ENCODE results near the gene ZNF831.

ZNF831 gene

DNA sequence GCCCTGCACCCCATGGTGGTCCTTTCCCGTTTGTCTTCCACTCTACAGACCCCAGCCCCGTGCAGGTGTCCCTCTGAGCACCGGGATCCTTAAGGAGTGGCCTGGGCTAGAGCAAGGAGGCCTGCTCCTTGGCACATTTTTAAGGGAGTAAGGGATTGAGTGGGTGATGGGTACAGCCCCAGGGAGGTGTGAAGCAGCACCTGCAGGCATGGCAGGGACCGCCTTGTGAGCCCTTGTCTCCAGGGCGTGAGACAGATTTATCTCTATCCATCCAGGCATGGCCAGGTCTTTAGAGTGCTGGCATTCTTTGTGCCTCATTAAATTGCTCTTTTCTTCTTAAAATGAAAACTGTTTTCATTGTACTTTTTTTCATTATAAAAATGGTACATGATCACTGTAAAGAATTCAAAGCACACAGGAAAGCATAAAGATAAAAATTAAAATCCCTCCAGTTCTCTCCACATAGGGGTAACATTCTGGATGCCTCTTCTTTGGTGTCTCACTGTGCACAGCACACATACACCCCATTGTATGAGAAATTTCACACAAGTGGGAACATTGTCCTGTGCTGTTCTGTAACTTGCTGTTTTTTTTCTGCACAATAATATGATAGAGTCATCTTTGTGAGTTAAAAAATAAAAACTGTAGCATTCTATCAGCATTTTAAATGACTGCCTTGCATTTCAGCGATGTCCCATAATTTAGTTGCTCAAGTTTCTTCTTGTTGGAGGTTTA lies 31.9 kb upstream of the ZNF831 start:
- Mint-ChIP-seq H3K27ac (no peak overlapping the region), H3K4me1 (peaks cover 18% of the 10 kb centered on the region), H3K4me3 (no peak overlapping the region), H3K36me3 (ENCODE audit: low read depth) (no peaks in the 10 kb centered on the region), H3K9me3 (no peaks in the 10 kb centered on the region), H3K27me3 (no peaks in the 10 kb centered on the region)
- DNase-seq (no peak), ATAC-seq (no peak)

DNA sequence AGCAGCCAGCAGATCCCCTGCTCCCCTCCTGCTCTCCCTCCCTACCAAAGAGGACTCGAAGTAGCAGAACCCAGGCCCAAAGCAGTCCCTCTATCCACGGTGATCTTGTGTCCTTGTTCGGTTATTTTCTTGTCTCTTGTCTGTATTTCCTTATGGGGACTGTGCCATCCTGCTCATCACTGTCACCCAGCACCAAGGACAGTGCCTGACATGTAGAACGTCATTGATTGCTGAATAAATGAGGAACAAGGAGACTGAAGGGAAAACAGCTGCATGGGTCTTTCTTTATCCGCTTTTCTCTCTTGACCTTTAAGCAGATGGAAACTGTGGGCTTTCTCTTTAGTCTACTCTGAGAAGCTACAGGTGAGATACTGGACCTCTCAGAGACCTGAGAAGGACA lies 29.4 kb upstream of the ZNF831 start:
- DNase-seq = no peak
- Mint-ChIP-seq H3K27ac (no peak overlapping the region), H3K4me1 (peaks cover 14% of the 10 kb centered on the region), H3K4me3 (no peak overlapping the region), H3K27me3 (no peaks in the 10 kb centered on the region), H3K36me3 (ENCODE audit: low read depth) (no peaks in the 10 kb centered on the region), H3K9me3 (no peaks in the 10 kb centered on the region)
- no peak for ATAC-seq

DNA sequence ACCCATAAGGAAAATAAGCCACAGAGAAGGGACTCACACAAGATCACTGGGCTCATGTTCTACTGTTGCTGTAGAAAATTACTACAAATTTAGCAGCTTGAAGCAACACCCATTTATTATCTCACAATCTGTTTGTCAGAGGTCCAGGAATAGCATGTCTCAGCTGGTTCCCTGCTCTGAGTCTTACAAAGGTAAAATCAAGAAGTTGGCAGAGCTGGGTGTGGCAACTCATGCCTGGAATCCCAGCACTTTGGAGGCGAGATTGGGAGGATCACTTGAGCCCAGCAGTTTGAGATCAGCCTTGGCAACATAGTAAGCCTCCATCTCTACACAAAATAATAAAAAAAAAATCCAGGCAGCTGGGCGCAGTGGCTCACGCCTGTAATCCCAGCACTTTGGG lies 28.5 kb upstream of the ZNF831 start:
- no peak for DNase-seq

DNA sequence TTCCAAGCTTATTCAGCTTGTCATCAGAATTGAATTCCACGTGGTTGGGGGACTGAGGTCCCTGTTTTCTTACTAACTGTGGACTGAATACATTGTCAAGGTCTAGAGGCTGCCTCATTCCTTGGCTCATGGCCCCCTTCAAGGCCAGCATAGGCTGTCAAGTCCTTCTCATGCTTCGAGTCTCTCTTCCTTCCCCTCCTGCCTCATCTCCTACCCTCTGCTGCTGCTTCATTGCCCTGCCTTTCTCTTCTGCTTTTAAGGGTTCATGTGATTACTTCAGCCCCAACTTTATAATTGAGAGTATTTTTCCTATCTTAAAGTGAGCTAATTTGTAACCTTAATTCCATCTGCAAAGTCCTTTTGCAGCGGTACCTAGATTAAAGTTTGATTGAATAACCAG lies 27.6 kb upstream of the ZNF831 start:
- DNase-seq (no peak), ATAC-seq (no peak)
- Mint-ChIP-seq H3K4me1 (peaks cover 23% of the 10 kb centered on the region), H3K4me3 (no peak overlapping the region), H3K9me3 (no peaks in the 10 kb centered on the region), H3K27ac (no peak overlapping the region), H3K36me3 (ENCODE audit: low read depth) (no peaks in the 10 kb centered on the region), H3K27me3 (no peaks in the 10 kb centered on the region)

More for the DNA sequence above, 28.5 kb upstream of the ZNF831 start:
- Mint-ChIP-seq H3K27ac (no peak overlapping the region), H3K36me3 (ENCODE audit: low read depth) (no peaks in the 10 kb centered on the region), H3K9me3 (no peaks in the 10 kb centered on the region), H3K27me3 (no peaks in the 10 kb centered on the region), H3K4me1 (peaks cover 21% of the 10 kb centered on the region), H3K4me3 (no peak overlapping the region)
- ATAC-seq = no peak

DNA sequence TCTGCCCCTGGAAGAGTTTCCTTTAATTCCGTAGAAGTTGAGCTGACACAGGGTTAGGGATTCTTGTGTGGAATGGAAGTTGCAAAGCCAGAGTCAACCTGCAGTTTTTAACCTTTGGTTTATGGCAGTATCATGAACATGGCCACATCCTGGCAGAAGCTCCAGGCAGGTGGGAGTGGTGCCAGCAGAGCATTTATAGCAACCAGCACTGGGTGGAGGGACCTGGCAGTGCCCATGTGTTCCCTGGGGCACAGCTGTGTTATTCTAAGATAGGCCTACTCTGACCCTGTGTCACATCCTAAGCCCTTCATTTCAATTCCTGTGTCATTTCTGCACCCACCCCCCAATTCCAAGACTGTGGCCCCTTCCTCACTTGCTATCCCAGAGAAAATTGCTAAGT lies 26.1 kb upstream of the ZNF831 start:
- Mint-ChIP-seq H3K9me3 (no peaks in the 10 kb centered on the region), H3K4me1 (peaks cover 23% of the 10 kb centered on the region)
- DNase-seq = no peak

DNA sequence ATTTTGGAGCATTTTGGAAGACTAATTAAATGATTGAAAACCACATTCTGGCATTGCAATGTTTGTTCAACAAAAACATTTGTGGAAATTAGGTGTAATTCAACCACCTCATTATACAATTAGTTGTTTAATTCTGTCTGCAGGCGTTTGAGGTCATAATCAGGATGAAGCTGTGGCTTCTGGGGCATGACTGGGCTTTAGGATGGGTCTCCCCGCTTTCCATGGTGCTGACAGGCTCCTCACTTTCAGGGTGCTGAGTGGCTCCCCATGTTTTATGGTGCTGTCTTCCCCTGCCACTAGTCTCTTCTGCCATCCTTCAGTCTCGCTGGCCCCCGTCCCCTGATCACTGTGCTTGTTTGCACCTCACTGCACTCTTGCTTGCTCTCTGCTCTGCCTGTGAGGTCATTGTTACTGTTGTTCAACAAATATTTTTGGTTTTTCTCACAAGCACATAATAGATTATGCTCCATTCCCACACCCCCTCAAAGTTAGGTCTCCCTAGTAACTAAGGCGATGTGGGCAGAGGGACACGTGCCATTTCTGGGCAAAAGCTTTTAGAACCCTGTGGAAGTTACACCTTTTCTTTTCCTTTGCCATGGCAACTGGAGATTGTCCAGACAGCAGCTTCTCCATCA lies 25.4 kb upstream of the ZNF831 start:
- no peak for DNase-seq
- peaks cover 23% of the 10 kb centered on the region for H3K4me1 Mint-ChIP-seq
- no peak overlapping the region for H3K27ac Mint-ChIP-seq
- no peak overlapping the region for H3K4me3 Mint-ChIP-seq
- H3K27me3 Mint-ChIP-seq = no peaks in the 10 kb centered on the region
- no peaks in the 10 kb centered on the region for H3K36me3 Mint-ChIP-seq (ENCODE audit: low read depth)
- ATAC-seq = no peak
- H3K9me3 Mint-ChIP-seq = no peaks in the 10 kb centered on the region

More for the DNA sequence above, 26.1 kb upstream of the ZNF831 start:
- ATAC-seq = no peak
- H3K4me3 Mint-ChIP-seq = no peak overlapping the region
- no peaks in the 10 kb centered on the region for H3K27me3 Mint-ChIP-seq
- no peak overlapping the region for H3K27ac Mint-ChIP-seq
- H3K36me3 Mint-ChIP-seq (ENCODE audit: low read depth) = no peaks in the 10 kb centered on the region

DNA sequence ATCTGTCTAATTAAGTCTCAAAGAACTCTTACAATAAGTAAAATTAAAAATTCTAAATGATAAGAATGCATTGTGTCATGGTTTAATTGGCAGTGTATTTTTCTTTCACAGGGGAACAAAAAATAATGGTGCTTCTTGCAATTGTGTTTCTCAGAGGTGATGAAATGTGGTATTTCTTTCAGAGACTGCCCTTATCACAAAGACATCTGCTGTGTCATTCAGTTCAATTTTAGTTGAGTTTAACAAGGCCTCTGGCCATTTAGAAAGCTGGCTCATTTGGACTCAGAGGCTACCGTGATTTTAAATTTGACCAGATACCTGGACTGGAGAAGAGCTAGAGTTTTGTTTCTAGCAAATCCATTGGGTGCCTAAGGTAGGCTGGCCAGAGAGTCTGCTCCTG lies 23.6 kb upstream of the ZNF831 start:
- ATAC-seq (no peak), DNase-seq (no peak)
- Mint-ChIP-seq H3K36me3 (ENCODE audit: low read depth) (no peaks in the 10 kb centered on the region), H3K27ac (no peak overlapping the region), H3K4me1 (peaks cover 41% of the 10 kb centered on the region), H3K27me3 (no peaks in the 10 kb centered on the region), H3K9me3 (no peaks in the 10 kb centered on the region), H3K4me3 (no peak overlapping the region)

DNA sequence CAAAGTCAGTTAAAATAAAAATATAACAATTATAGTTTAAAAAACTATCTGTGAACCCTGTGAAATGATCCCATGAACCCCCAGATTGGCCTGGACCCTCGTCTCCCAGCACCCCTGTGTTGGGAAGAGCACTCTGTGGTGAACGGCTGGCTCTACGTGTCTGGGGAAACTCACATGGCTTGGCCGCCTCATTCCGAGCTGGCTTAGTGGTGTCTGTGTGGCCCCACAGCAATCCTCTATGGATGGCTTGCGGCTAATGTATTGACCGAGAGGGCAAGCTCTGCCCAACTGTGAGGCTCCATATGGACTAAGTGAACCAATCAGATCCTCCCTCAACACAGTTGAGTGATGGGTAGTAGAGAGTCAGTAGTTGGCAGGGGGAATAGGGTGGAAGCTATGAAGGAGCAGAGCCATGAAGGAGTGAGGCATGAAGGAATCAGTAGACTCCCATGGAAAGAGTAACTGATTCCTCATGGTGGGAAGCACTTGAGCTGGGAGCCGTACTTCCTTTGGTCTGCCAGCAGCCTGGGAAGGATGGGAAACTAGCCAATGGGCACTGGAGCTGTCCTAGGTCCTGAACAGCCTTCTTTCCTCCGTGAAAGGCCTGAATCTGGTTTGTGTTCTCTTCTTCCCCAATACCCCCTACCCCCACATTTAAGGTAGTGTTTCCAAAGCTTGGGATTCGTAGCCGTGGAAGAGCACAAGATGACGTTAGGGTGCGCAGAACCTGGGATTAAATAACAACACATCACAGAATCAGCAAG lies 21.6 kb upstream of the ZNF831 start:
- no peak overlapping the region for H3K4me3 Mint-ChIP-seq
- H3K27ac Mint-ChIP-seq = no peak overlapping the region
- H3K36me3 Mint-ChIP-seq (ENCODE audit: low read depth) = no peaks in the 10 kb centered on the region
- no peaks in the 10 kb centered on the region for H3K9me3 Mint-ChIP-seq
- H3K27me3 Mint-ChIP-seq = no peaks in the 10 kb centered on the region
- ATAC-seq = no peak
- DNase-seq = no peak
- peaks cover 57% of the 10 kb centered on the region for H3K4me1 Mint-ChIP-seq

DNA sequence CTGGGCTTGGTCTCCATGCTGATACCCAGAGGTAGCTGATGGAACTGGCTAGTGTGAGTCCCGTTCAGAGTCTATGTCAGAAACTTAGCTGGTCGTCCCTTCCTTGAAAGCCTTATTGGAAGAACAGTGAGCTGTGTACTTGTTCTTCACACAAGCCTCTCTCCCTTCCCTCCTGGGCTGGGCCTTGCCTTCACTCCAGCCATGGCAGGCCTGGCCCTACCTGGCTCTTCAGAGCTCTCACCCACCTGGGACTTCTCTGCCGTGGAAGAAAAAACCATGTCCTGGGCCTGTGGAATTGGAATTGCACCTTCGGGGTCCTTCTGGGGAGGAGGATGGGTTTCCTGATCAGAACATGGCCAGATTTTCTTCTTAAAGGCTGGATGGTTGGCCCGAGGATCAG lies 20.3 kb upstream of the ZNF831 start:
- Mint-ChIP-seq H3K9me3 (no peaks in the 10 kb centered on the region), H3K27me3 (no peaks in the 10 kb centered on the region), H3K27ac (no peak overlapping the region), H3K36me3 (ENCODE audit: low read depth) (peaks cover 9% of the 10 kb centered on the region), H3K4me3 (no peak overlapping the region), H3K4me1 (peaks cover 66% of the 10 kb centered on the region)
- ATAC-seq (no peak), DNase-seq (no peak)

DNA sequence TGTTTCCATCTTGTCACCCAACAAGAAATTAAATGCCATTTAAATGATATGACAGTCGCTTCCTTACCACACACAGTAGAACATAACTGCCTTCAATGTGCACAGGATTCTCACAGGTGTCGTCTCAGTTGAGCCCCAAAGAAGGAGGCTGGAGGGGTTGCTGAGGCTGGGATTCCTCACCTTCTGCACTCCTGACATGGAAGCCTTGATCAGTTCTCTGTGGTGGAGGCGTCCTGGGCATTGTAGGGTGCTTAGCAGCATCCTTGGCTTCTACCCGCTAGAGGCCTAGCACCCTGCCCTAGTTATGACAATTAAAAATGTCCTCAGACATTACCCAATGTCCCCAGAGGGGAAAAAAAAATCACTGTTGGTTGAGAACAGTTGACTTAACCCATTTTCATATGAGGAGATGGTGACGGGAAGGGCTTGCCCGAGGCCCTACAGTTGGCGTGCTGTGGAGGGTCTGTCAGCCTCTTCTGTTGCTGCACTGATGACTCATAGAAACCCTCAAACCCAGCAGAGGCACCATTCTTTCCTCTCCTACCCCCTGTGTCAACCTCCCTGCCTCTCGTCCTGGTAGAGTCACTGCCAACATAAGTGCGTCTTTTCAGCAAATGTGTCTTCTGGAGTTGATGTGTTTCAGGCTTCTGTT lies 19.3 kb upstream of the ZNF831 start:
- H3K4me3 Mint-ChIP-seq = peak overlapping the region; percentile 83

DNA sequence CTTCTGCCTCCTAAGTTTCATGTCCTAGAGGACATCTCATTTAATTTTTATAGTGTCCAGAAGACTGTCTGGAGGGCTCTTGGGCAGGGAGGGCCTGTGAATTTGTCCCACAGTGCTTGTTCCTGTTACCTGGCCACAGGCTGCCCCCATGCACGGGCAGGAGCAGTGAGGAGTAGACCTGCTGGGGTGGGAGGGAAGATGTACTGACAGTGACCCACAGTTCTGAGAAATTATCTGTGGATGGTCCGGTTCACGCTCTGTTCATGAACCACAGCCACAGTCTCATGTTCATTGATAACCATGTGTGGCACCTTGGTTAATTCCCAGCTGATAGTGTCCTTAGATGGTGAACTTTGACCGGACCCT lies 18.8 kb upstream of the ZNF831 start:
- no peaks in the 10 kb centered on the region for H3K9me3 Mint-ChIP-seq
- ATAC-seq (peak; percentile 4), DNase-seq (no peak)
- peak overlapping the region; percentile 90 for H3K27ac Mint-ChIP-seq
- peaks cover 13% of the 10 kb centered on the region for H3K36me3 Mint-ChIP-seq (ENCODE audit: low read depth)
- H3K4me1 Mint-ChIP-seq = peaks cover 71% of the 10 kb centered on the region
- peak overlapping the region; percentile 83 for H3K4me3 Mint-ChIP-seq
- no peaks in the 10 kb centered on the region for H3K27me3 Mint-ChIP-seq

More for the DNA sequence above, 19.3 kb upstream of the ZNF831 start:
- Mint-ChIP-seq H3K27me3 (no peaks in the 10 kb centered on the region), H3K27ac (peak overlapping the region; percentile 90), H3K9me3 (no peaks in the 10 kb centered on the region), H3K4me1 (peaks cover 70% of the 10 kb centered on the region), H3K36me3 (ENCODE audit: low read depth) (peaks cover 13% of the 10 kb centered on the region)
- ATAC-seq = peak; percentile 96
- DNase-seq = peak; percentile 67

DNA sequence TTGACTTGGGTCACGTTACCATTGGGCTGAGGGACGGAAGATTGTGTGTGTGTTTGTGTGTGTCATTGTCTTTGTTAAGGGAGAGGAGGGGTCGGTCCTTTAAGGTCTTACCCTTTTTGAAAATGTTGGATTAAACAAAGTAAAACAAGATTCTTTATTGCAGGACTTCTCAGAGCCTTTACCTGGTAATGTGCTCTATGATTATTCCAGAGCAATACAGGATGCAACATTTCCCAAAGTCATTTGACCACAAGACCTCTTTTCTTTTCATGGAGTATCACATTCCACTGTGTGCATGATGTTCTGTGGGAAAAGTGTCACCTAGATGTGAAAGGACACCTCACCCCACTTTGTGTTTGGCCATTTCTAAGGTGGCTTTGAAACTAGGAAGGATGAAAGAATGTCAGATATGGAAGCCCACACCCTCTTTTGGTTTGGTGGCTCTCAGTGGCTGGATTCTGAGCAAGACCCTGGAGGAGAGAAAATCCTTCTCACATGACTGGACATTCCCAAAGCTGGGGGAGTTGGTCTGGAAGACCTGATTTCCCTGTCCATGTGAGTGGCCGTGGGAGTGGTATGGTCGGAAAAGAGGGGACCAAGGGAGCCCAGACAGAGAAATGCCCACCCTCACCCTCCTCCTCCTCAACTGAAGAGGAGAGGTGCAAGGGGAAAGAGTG lies 18.2 kb upstream of the ZNF831 start:
- peaks cover 70% of the 10 kb centered on the region for H3K4me1 Mint-ChIP-seq
- peak overlapping the region; percentile 83 for H3K4me3 Mint-ChIP-seq
- H3K27ac Mint-ChIP-seq = peak overlapping the region; percentile 90
- ATAC-seq = no peak
- H3K27me3 Mint-ChIP-seq = no peaks in the 10 kb centered on the region
- H3K36me3 Mint-ChIP-seq (ENCODE audit: low read depth) = peaks cover 13% of the 10 kb centered on the region
- no peak for DNase-seq
- no peaks in the 10 kb centered on the region for H3K9me3 Mint-ChIP-seq

DNA sequence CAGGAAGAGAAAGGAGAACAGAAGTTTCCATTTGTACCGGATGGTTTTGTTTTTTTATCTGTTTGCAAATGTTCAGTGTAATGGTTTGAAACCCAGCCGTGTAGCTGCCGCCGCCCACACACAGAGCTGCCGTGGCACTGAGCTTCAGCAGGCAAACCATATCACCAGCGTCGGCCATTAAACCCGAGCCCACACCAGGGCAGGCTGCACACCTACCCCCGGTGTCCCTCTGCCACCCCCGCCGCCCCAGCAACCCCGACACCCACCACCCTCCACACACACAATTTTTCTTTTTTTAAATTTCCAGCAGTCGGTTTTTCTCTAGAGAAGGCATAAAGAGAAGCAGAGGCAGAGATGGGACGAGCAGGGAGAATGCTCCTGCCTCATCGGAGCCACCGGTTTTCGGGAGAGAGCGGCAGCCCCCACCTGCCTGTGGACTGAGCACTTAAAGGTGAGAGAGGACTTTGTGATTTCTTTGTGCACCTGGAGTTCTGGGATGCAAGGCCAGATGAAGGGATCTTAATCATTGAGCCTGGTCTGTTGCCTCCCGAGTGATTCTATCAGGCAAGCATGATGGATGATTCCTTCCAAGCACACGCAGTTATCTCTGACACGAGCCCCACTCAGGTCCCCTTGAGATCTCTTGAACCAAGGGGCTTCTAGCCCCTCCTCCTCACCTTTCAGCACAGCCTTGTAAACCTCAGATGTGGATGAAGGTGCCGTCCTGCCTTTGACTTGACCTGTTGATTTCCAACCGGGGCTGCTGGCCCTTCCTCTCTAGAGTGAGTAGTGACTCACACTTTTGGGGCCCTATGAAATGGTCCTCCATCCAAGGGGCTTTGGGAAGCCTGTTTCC lies 17.5 kb upstream of the ZNF831 start:
- Mint-ChIP-seq H3K27ac (peak overlapping the region; percentile 90), H3K36me3 (ENCODE audit: low read depth) (peaks cover 13% of the 10 kb centered on the region), H3K9me3 (no peaks in the 10 kb centered on the region), H3K4me3 (peak overlapping the region; percentile 83), H3K27me3 (no peaks in the 10 kb centered on the region), H3K4me1 (peaks cover 76% of the 10 kb centered on the region)
- DNase-seq (peak; percentile 76), ATAC-seq (peak; percentile 42)

Data from activated naive CD8-positive, alpha-beta T cell treated with anti-CD3 and anti-CD28 coated beads, Interleukin-2, amount 50 U/mL, for 24 hours (primary cell).